Ammon's horn (tissue), 1 donor: Measurements from ENCODE around the gene CMKLR1.

Experiments
- DNase-seq: peaks from one replicate; pipeline ENCODE4 v3.0.0-alpha.2; 2016; ENCODE audit warnings: low spot score

Gene CMKLR1

DNA sequence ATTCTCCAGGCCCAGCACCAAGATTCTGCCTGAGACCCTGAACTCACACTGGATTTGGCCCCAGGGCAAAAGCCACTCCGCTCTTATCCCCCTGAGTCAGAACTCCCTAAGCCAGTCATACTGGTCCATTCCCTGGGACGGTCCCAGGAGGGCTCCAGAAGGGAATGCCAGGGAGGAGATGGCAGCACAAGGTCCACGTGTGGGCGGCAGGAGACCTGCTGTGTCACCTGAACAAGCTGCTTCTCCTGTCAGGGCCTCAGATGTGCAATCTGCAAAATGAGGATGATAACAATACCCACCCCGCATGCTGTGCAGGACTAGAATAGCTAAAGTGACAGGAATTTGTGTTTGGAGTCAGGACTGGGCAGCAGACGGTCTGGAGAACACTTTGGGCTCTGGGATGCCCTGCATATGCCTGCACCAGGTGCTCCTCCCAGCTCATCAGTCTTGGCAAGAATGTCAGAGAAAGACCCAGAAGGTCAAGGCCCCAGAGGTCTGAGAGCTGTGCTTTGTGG lies 40.3 kb downstream of the CMKLR1 start:
- no peak for DNase-seq

DNA sequence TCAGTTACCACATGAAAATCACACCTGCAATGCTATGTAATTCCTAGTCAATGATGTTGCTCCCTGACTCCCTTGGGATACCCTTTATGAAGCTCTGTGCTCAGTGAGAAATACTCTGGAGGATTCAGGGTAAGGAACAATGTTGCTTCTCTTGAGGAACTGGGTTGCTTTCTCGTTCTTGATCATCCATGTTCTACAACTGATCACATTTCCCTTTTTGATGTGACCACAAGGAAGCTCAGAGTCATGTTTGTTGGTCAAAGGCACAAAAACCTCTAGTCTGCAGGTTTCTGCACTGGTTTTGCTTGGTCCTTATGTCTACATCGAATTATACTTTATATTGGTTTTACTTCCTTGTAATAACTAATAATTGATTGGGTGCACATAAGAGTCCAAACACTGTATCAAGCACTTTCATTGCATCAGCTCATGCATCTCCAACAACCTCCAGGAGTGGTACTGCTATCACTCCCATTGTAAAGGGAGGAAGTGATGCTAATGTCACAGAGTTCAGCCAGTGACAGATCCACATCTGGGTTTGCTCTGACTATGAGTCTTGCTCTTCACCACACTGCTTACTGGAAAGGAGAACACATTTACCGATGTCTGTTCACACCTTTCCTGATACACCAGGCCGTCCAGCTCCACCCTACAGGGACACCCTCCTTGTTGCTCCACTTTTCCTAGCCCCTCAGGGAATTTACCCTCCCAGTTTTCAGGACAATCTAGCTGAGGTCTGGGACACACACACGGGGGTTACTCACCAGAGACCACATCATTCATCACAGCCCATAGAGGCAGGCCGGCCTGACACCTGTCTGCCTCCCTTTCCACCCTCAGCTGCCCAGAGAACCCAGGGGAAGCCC lies 41.0 kb downstream of the CMKLR1 start:
- DNase-seq: no peak

DNA sequence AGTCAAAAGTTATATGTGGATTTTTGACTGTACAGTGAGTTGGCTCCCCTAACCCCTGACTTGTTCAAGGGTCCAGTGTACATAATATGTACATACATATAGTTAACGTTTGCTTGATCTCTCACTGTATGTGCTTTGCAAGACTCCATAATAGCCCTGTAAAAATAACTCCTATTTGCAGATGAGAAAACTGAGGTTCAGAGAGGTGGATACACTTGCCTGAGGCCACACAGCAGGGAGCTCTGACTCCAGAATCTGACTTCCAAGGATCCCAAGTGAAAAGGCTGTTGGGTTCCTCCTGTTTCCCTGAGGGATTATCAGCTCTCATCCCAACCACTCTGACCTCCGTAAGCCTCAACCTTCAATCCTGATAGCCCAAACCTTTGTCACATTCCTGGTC lies 41.7 kb downstream of the CMKLR1 start:
- DNase-seq: no peak

DNA sequence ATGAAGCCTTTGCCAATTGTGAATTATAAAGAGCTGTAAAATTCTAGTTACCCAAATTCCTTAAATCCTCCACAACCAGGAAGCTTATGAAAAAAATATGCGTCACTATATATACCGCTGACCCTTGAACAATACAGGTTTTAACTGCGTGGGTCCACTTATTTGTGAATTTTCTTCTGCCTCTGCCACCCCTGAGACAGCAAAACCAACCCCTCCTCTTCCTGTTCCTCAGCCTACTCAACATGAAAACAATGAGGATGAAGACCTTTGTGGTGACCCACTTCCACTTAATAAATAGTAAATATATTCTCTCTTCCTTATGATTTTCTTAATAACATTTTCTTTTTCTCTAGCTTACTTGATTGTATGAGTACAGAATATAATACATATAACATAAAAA lies 42.2 kb downstream of the CMKLR1 start:
- DNase-seq: no peak

DNA sequence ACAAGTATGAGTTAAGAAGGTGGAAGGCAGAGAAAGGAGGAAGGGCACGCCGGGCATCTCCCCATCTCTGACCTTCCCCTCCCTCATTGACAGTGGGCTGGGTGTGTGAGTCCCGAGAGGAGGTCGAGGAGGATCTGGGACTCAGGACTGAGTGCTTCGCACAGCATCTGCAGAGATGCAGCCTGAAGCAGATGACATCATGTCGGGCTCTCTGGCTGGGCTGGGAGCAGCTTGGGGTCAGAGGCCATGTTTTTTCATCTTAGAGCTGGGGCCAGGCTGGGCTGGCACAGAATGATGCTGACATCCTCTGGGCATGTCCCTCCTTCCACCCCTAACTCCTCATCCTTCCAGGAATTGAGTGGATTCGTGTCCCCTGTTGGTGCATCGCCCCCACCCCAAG lies 43.5 kb downstream of the CMKLR1 start:
- no peak for DNase-seq

DNA sequence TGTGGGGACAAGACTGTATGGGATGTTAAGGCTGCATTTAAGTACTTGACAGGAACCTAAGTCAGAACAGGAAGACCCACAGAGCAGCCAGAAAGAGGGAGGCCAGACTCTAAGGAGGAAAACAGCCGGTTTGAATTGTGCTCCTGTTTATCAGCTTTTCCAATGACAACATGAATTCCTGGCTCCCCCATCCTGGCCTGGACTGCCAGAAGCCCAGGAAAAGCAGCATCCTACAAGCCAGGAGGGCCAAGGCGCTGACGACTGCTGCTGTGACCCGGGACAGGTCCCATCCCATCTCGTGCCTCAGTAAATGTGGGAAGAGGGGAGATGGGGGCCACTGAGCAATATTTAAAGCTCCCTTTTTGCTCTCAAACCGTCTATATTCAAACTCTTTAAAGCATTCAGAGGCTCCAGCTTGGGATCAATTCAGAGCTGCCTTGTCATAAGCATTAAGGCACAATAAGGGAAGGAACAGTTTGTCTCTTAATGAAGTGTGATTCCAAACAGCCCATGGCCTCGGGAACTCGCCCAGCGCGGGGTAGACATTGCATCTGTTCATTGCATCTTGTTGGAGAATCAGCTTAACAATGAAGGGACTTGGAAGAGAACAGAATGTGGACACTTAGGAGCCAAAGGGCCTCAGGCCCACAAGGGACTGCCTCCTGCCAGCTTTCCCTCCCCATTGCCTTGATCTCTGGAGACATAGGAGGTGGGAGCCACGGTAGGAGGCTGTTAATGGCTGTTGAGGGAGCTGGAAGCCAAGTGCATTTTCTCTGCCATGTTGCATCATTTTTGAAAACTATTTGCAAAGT lies 49.6 kb downstream of the CMKLR1 start:
- DNase-seq: peak; percentile 72

DNA sequence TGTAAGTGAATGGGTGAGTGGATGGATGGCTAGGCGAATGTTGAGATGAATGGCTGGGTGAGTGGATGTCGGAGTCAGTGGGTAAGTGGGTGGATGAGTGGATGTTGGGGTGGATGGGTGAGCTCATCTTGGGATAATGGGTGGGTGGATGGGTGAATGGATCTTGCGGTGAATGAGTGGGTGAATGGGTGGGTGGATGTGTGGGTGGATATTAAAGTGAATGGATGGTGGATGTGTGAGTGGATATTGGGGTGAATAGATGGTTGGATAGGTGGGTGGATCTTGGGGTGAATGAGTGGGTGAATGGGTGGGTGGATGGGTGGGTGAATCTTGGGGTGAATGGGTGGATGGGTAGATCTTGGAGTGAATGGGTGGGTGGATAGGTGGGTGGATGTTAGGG lies 51.9 kb downstream of the CMKLR1 start:
- DNase-seq: no peak

DNA sequence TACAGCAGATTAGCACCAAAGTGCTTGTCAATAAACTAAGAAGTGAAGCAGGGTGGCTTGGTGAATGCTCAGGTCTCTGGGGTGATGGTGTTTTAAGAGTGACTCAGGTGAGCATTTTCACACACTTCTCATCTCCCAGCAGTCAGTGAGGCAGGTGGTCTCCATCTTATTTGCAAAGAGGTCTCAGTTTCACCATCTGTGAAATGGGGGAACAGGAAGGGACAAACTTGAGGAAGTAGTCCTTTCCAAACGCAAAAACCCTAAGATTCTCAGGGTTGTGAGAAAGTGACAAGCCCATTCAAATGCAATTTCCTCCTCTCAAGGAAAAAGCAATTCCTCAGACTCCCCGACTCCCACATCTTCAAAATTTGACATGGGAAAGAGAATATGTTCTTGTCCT lies 54.1 kb downstream of the CMKLR1 start:
- no peak for DNase-seq

DNA sequence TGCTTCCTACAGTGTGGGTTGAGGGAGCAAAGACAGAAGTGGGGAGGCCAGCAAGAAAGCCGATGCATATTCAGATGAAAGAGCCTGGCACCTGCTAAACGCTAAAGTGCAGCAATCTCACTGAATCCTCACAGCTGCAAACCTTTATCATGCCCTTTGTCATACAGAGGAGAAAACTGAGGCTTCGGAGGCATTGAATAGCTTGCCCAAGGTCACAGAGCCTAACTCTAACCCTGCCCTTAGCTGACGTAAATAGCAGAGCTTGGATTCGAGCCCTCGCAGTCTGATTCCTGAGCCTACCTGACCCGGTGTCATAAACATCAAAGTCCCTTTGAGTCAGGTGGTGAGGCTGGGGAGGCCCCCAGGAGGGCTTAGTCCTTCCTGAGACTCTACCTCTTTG lies 54.9 kb downstream of the CMKLR1 start:
- no peak for DNase-seq

DNA sequence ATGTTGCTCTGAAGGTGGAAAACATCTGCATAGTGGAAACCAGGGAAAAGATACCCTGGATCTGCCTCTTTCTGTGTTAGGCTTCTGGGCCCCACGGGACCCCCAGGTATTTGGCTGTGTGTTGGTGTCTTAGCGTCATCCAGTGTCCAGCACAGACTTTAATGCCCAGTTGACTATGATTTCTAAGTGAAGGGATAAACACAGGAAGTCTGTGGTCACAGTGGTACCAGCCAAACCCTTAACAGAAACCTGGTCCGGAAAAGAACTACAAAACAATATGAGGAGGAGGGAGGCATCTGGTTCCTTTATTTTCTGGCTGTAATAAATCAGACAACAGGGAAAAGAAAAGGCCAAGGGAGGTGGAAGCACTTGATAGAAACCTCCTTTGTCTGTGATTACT lies 56.4 kb downstream of the CMKLR1 start:
- no peak for DNase-seq

DNA sequence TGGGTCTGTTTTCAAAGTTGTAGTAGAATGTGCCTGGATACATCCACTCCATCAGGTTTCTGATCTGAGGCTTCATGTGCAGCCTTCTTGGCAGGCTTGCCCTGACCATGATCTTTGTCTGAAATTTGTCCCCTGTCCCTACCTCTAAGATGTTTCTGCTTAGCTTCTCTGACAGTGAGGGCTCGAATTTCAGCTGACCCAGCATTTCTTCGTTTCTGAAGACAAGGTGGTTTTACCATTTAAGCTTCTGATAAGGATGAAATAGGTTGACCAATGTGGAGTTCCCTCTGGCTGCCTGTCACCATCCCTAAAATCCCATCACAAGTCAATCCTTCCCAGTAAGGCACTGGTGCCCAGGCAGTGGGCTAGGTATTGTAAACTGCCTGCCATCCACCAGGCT lies 57.0 kb downstream of the CMKLR1 start:
- DNase-seq: no peak

DNA sequence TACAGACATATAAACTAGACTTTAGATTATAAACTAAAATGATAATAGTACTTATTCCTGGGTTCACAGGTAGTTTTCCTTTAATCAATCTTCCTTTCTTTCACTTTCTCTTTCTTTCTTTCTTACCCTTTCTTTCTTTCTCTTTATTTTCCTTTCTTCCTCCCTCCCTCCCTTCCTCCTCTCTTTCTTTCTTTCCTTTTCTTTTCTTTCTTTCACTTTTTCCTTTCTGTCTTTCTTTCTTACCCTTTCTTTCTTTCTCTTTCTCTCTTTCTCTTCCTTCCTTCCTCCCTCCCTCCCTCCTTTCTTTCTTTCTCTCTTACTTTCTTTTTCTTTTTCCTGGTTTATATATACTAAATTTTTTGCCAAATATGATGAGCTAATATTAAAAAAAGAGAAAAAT lies 61.5 kb downstream of the CMKLR1 start:
- DNase-seq: no peak

DNA sequence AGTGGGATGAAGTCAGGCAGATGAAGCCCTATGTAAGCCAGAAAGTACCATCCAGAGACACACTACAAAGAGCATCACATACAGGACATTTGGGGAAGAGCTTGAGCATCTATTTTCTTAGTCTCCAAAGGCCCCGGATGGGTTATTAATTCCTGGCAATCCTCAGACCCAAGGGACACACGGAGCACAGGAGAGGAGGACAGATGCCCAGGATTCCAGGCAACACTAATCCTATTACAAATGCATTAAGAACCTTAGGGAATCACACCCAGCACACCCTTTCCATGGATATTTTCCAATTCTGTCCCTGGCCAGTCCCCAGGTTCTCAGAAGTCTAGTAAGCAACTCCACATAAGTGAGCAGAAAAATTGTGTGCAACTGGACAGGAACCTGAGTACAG lies 65.9 kb downstream of the CMKLR1 start:
- DNase-seq: no peak

DNA sequence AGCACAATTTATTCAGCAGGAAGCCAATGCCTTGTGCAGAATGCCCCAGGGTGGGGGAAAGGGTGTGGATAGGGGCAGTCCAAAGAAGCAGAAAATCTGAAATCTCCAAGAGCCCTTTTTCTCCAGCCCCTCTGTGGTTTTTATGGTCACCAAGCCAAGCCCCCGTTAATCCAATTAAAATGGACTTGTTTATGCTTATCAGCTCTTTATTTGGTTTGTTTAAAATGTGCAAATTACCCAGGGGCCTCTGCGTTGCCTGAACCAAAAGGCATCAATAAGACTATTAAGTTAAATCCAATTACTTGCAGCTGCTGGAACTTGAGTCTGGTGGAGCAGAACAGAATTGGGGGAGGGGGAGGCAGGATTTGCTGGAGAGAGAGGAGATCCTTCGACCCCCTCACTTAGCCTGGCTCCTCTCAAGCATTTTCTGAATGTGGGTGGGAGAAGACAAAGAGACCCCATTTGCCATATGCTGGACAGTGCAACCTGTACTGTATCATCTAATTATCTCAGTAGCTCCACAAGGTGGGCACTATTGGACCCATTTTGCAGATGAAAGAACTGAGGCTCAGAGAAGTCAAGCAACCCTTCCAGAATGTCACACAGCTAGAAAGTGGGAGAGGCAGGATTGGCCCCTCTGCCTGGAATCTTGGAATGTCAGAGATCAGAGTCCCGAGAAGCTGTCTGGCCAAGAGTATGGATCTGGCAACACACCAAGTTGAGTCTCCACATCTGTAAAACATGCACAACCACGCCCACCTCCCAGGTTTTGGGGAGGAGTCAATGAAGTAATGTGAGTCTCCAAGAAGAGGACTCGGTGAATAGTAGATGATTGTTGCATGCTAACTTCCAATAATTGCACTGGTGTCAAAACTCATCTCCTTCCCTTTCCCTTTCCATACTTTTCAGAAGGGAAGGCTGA lies 66.9 kb downstream of the CMKLR1 start:
- no peak for DNase-seq

DNA sequence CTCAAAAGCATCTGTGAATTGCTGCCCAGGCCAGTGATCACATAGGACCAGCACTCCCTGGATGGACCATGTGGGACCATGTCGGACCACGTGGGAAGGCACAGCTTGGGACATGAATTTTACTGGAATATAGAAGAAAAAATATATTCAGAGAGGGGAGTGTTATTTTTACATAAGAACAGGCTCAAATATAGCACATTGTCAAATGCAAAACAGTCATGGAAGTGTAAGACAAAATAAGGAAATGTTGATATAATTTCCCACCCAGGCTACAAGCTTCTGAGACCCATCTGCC lies 68.3 kb downstream of the CMKLR1 start:
- DNase-seq: no peak

DNA sequence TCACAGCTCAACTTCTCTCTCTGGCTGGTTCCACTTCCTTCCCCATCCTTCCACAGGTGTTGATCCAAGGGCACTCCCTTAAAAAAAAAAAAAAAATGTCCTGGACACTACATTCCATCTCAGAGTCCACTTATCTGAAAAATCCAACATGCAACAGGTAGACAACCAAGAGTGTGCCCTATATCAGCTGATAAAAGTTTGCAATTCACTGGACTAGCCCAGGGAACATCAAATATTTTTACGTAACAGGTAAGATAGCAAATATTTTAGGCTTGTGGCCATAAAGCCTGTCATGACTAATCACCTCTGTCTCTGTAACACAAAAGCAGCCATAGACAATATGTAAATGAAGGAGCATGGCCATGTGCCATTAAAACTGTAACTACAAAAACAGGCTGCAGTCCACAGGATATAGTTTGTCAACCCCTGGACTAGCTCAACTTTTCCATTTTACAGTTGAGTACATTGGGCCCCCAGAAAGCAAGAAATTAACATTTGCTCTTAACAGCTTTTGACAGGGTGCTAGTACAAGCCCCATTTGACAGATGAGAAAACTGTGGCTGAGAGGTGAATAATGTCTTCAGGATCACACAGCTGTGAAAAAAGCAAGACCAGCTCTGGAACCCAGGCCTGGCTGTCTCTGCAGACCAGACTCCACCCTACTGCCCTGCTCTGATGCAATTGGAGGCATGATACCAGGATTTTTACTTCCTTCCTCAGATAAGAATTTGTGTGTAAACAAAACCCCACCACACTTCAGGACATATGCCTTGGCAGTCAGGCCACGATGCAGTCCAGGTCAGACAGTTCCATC lies 68.9 kb downstream of the CMKLR1 start:
- no peak for DNase-seq

DNA sequence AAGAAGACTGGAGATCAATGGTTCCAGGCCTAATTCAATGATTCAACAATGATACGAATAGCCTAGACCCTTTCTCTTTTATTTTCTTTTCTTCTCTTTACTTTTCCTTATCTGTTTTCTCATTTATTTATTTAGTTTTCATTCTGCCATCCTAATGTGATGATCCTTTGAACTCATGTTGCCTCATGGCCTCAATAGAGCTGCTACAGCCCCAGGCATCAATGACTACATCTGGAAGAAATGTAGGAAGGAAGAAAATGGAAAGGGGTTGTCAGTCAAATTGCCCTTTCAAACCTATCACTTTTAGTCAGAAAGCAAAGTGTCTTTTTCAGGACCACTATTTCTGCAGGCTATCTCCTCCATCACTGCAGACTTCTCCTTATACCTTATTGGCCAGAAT lies 69.9 kb downstream of the CMKLR1 start:
- no peak for DNase-seq

DNA sequence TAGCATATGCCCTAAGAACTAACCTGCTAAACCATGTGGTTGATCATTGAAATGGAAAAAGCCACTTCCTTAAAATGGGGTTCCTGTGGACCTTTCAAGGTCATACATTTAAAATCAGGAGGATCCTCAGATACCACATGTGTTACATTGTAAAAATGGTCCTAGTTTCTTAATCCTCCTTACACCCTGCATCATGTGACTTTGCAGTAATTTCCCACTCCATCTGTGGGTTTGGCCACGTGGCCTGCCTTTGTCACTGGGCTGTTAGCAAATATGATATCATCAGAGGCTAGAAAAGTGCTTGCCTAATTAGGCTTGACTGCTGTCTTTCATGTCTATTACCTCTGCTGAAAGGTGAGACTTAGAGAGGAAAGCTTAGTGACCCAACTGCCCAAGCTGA lies 70.7 kb downstream of the CMKLR1 start:
- DNase-seq: no peak

DNA sequence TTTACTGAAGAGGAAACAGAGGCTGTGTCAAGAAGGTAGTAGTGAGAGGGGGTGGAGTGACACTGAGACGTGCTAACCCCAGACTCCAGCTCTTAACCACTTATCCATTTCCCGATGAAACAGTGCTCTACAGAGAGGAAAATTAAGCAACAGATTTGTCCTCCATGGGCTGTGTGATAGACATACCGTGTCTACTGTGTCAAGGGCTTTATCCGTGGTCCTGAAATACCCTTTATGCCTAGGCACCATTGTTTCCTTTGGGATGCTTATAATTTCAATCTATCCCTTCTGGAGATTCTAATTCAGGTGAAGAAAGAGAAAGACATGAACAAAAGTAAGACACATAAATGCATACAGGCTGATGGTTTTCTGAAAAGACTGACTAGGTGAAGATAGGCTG lies 71.7 kb downstream of the CMKLR1 start:
- no peak for DNase-seq

DNA sequence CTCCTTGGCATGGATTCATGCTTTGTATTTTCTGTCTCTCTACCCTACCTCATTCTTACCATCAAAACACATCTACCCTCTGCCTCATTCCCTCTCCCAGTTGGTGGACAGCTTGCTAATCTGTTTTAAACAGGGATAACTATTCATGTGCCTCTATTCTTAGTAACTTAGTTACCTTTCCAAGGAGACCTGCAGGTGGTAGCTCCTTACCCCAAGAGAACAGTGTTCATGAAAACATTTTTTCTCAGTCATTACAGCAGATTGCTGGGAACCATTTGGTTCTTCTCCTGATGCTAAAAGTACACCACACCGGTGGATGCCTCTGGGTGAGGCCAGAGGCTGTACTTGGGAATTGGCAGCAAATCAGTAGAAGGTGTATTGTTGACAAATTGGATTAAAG lies 73.0 kb downstream of the CMKLR1 start:
- DNase-seq: no peak

DNA sequence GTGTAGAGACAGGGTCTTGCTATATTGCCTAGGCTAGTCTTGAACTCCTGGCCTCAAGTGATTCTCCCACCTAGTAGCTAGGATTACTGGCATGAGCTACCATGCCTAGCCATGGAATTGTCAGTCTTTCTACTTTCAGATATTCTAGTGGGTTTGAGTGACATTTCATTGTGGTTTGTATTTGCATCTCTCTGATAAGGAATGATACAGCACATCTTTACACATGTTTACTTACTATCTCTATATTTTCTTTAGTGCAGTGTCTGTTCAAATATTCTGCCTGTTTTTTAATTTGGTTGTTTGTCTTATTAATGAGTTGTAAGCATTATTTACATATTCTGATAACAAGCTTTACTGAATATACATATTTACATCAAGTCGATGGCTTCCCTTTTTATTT lies 73.6 kb downstream of the CMKLR1 start:
- no peak for DNase-seq

DNA sequence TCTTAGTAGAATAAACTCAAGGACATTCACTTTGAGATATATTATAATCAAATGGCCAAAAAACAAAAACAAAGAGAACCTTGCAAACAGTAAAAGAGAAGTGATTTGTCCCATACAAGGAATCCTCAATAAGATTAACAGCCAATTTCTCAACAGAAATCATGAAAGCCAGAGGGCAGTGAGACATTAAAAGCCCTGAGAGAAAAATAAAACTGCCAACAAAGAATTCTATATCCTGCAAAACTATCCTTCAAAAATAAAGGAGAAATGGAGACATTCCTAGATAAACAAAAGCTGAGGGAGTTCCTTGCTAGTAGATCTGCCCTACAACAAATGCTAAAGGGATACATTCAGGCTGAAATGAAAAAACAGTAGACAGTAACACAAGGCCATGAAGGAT lies 78.1 kb downstream of the CMKLR1 start:
- no peak for DNase-seq
